Femur (tissue), 1 donor: Measurements from ENCODE around the gene DOCK4.

Source experiments
- DNase-seq: peaks from one replicate; pipeline ENCODE4 v3.0.0-alpha.2; 2017

DOCK4 gene

DNA sequence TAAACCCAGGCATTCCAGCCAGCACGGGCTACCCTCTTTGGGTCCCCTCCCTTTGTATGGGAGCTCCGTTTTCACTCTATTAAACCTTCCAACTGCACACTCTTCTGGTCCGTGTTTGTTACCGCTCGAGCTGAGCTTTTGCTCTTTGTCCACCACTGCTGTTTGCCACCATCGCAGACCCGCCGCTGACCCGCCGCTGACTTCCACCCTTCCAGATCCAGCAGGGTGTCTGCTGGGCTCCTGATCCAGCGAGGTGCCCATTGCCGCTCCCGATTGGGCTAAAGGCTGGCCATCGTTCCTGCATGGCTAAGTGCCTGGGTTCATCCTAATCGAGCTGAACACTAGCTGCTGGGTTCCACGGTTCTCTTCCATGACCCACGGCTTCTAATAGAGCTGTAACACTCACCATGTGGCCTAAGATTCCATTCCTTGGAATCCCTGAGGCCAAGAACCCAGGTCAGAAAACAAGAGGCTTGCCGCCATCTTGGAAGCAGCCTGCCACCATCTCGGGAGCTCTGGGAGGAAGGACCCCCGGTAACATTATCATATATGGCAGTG is 14.8 kb upstream of the DOCK4 start:
- no peak for DNase-seq

DNA sequence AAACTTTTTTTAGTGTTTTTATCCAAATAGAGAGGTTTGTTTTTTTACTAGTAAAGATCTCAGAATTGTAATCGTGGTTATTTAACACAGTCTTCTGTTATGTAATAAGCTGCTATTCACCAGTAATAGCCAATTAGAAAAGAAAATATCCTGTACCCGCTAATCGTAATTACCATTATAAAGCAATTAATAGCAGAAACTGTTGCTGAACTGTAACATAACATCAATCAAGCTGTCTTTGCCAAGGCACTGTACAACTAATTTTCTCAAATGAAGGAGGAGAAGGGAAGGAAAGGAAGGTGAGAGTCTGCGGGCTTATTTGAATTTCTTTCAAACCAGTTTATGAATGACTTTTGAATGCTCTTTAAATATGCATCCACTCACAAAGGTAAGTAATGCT is 9.6 kb upstream of the DOCK4 start:
- no peak for DNase-seq

DNA sequence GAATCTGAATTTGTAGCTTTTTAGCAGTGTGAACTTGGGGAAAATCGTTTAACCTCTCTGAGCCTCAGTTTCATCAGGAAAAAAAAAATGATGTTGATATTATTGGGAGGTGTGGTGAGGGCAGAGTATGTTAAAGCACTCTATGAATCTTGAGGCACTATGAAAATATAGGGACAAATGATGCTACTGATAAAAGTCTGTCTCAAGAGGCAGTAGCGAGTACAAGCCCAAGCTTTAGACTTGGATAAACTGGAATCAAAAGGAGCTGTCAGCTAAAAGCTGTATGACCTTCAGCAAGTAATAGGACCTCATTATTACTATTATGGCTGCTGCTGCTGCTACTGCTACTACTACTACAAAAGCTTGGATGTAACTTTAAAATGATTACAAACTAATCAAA is 8.7 kb upstream of the DOCK4 start:
- DNase-seq: no peak

DNA sequence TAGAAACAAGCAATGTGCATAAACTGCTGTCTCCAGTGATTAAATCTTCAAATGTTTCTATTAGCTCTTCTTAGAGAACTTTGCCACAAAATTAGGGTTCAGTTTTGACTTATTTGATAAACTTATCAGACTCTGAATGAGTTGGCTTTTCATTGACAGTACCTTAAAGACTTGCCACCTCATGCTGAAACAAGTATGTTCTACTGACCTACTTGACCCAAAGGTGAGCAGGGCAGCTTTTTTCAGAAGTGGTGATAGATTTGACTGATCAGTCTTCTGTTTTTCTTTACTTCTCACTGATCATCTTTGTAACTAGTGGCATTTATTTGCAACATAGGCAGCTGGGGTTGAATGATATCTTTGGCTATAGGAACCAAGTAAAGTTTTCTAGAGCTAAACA is 8.1 kb upstream of the DOCK4 start:
- no peak for DNase-seq

DNA sequence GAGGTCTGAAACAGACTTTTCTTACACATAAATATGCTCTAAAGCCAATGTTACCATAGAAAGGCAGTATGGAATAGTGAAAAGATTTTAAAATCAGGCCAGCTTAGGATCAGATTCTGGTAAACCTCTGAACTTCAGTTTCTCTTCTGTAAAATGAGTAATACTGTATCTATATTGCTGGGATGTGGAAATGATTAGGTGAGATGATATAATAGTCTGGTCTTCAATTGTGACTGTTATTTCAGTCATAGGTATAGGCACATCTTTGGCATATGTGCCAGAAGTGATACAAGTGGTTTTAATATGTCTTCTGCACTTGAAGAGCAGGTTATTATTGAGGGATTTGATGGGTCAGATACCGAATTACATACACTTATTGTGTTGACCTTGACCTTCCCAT is 7.5 kb upstream of the DOCK4 start:
- DNase-seq: no peak

DNA sequence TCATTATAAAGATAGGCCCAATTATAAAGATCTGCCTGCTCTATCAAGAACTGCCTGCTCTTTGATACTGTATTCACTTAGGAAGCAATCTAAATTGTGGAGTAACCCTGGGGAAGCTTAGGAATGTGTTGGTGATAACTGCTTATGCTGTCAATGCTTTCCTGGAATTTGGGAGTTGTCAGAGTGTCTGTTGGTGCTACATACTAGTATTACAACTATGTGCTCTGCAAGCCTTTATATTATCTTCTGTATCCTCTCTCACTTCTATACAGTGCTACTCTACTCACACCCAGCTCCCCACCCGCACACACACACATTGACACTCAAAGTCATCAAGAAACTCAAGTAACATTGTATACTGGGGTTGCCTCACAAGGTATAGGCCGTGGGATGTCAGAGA is 6.4 kb upstream of the DOCK4 start:
- no peak for DNase-seq

DNA sequence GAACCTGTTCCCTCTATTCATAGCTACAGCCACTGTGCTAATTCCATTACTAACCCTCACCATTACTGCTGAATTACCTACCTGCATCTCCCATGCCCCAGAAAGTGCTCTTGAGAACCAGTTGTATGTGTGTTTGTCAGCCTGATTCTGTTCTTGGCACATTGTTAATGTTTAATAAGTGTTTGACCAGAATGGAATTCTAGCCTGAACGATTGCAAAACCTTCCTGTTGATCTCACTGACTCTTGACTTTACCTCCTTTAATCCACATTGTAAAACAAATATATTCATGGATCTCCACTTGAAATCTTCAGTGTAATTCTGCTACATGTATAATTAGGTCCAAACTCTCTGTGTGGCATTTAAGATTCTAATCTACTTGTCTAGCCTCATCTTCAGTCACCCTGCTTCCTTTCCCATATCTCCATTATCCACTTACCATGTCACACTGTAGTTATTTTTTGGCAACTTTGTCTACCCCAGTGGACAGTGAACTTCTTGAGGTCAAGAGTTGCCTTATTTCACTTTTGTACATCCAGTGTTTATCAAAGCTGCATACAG is 5.2 kb upstream of the DOCK4 start:
- no peak for DNase-seq

DNA sequence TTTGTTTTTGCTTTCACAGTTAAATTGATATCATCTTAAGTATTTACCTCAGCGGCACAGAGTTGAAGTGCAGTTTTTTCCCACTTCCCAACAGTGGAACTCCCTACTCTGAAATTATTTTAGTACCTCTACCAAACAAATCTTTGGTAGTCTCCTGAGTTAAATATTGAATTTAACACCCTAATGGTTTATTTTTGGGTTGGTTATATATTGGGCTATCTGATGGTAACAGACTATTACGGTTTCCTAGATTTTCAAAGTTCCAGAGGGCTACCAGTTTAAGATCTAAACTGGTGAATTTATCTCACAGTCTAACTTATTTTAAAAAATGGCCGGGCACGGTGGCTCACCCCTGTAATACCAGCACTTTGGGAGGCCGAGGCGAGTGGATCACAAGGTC is 1.6 kb upstream of the DOCK4 start:
- DNase-seq: no peak

DNA sequence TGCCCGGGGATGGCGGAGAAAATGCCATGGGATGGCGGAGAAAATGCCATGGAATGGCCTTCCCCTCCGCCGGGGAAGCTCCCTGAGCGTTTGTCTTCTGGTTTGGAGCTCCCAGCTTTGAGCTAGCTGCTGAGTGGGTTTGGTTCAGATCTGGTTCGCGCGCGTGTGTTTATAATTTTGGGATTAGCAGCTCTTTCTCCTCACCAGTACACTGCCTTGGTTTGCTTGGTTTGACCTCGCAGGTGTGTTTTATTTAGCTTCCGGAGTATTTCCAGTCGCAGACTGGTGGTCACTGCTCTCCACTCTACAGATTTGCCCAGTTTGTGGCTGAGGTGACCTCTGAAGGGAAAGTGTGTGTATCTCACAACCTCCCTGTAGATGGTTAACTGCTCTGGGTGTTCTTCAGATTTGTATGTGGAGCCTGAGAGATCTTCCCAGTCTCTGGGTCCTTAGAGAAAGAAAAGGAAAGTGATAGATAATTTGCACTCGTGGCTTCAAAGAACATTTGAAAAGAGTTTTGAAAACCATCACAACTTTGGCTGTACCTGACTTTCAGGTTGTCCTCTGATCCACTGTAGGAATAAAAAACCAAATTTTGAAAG is 893 bp upstream of the DOCK4 start:
- no peak for DNase-seq

DNA sequence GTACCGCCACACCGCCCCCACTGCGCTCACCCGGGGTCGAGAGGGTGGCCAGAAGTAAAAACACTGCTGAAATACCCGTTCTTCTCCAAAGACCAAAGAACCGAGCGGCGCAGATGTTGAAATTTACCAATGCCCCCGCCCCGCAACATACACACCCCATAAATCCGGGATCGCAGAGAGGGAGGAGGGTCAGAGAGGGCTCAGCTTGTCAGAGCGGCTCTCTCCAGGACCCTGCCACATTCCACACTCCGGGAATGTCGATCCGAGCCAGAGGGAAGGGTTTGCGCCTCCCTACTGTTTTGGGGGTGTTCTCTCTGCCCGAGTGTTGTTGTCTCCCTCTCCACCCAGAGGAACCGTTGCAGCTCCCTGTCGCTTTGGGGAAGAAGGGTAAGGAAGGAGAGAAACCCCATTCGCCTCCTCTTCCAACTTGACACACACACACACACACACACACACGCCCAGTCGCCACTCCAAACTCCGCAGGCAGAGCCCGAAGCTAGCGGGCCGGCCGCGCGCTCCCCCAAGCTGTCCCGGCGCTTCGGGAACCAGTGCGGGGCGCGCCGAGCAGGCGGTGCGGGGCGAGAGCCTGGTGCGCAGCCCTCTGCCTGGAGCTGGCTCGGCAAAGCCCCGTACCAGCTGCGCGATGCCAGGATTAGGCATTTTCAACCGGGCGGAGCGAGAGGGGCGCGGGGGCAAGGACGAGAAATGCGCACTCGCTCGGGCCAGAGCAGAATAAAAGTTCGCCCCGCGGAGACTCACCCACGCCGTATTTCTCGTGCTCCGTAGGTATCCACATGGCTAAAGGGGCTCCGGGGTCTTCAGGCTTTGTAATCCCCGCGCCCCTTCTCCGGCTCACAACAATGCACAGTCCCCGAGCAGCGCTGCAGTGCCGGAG is 609 bp downstream of the DOCK4 start:
- DNase-seq: peak; percentile 76

DNA sequence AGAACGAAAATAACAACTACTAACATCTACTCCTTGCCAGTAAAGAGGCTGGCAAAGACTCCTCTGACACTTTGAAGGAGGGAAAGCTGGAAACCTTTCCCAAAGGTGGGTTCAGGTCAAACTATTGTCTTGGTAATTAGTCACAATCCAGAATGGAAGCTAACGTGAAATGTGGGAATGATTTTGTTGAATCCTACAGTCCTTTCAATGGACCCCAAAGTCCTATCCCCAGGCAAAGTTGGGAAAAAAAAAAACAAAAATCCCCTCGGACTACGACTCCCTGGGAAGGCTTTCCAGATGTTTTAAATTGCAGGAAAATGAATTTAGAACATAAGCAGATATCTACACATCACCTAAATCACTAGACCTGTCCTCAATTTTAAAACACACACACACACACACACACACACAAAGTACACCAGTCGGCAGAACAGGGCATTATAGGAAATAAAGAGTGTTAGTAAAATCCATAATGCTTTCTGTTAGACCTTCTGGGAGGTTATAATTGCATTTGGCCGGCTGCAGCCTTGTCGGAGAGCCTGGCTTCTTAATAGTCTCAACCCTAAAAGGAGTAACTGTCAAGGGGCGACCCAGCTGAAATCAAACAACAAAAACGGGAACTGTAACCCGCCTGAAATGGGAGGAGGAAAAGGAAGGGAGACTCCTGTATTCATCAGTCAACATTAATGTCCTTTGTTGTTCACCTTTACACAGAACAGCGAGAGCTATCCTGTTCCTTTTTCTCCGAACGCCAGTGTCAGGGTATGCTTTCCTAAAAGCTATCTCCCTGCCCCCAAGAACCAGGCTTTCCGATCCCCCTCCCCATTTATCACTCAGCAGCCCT is 1.5 kb downstream of the DOCK4 start:
- DNase-seq: no peak

DNA sequence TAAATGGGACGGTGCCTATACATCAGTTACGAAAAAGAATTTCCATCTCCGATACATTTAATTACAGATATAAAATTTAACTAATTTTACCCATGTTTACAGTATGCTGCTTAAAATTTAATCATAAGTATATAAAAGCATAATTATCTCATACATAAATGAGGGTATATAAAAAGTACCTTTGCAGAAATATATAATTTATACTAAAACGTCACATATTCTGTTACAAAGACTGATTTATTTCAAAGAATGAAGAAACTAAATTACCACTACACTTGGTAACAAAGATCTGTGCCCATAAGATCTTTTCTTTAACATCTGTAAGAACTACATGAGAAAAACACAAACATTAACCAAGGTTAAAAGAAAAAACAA is 2.8 kb downstream of the DOCK4 start:
- no peak for DNase-seq

DNA sequence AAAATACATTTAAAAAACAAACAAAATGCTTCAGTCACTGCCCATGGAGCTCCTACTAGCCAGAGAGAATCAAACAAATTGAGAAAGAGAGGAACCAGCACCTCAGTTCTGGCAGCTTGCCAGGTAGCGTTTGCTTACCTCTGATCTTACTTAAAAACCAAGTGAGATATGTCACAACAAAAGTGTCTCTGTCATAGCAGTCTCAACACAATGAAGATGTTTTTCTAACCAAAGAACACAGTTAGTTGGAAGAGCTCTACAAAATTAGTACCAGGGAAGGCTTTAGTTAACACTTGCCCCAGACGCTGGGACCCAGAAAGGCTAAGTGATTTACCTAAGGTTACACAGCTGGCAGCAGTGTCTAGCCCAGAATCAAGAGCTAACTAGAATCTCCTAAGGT is 3.4 kb downstream of the DOCK4 start:
- no peak for DNase-seq

DNA sequence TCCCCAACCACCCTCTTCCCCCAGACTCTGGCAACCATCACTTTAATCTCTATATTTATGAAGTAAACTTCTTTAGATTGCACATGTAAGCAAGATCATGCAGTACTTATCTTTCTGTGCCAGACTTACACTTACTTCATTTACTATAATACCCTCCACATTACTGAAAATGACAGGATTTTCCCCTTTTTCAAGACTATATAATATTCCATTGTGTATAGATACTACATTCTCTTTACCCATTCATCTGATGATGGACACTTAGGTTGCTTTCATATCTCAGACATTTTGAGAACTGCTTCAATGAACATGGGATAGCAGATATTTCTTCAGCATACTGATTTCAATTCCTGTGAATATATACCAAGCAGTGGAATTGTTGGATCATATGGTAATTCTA is 4.4 kb downstream of the DOCK4 start:
- DNase-seq: no peak

DNA sequence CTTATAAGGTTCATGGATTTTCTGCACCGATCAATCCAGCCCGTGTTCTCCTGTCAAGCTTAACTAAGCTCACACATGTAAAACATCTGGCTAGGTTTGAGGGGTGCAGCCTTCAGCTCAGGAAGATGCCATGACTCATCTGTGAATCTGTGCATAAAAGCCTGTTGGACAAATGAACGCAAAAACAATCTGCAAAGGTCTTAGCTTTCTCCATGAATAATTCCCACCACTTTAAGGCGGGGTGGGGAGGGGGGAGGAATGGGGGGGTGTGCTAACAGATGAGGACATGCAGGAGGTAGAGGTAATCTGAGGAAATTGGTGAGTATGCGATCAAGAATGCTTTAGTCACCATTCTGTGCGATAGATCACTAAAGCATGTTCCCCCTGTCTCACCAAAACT is 4.8 kb downstream of the DOCK4 start:
- DNase-seq: no peak

DNA sequence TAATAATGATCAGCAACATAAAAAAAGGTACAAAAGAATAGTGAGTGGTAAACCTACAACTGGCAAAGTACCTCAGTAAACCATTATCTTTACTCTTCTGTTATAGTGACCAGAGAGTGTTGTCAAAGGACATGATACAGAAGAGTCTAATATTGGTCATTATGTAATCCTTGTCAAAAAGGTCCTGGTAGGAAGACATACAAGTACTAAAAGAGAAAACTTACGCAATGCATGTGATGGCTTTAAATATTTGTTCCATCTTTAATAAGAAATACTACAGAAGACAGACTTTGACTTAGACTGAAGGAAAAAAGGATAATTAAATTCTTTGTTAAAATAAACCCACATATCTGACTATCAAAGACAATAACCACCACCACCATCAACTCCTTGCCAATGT is 6.5 kb downstream of the DOCK4 start:
- DNase-seq: no peak

DNA sequence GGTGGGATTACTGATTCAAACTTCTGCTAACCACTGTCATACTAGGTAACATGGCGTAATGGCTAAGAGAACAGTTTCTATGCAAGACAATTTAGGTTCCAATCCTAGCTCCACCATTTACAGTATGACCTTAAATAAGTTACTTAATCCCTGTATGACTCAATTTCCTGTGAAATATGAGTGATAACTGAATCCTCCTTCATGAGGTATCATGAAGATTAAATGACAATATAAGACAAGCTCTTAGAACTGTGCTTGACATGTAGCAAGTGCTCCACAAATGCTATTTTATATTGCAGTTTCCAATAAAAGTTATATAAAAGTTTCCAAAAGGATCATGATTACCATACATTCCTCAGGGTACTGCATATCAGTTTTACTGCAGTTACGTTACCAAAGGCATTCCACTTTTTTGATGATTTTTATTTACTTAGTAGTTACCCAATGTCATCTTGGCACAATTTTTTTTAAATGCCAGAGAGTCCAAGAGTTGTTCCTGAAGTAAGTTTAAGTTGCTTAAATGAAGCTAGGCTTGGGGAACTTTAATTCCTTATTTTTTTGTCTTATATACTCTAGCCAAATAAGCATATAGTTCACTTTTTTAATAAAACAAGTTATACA is 7.1 kb downstream of the DOCK4 start:
- DNase-seq: no peak

DNA sequence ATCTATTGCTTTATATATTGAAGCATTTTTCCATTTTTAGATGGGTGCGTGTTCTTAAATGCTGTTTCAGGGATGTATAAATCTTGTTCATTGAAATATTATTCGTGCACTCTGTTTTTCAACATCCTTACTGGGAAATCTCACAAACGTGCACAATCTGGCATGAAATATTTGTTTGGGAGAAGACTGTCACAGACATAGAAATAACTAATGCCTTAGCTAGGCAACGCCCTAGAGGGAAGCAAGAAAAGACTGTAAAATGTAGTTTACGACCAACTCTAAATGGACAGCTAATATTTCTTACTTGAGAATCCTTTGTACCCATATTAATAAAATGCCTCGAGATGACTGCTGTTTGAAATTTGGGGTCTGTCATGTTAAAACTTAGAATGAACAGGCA is 8.9 kb downstream of the DOCK4 start:
- no peak for DNase-seq

DNA sequence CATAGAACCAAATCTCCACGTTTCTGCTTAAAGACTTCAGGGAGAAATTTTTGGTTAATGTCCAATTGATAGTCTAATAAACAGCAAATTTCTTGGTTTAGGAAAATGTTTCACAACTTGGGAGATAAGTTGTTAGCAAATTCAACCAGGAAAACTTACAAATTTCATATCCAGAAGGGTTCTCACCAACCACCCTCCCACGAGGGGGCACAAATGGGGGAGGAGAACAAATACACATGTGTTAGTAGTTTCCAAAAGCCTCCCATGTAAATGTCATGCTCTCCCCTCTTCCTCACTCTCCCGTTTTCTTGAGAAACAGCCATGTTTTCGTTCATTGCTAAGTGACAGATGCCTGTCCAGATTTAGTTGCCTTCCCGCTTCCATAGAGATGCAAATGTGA is 10.5 kb downstream of the DOCK4 start:
- no peak for DNase-seq

DNA sequence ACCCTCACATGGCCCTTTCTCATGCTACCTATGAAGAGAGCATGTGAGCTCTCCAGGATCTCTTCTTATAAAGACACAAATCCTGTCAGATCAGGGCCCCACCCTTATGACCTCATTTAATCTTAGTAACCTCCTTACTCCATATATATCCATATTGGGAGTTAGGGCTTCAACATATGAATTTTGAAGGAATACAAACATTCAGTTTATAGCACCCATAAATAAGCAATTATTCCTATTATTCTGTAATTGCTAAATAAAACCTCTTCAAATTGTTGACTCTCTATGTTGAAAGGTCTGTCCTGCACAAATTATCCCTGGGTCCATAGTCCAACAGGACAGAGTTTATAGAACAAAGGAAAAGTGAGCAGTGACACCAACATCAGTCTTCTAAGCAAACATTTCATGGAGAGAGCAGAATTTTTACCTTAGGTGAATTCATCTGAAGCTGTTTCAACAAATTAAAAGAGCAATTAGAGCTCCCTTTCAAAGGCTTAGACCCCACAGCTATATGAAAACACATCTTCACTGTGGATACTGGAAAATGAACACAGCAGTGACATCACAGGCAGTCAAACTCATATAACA is 12.2 kb downstream of the DOCK4 start:
- DNase-seq: no peak

DNA sequence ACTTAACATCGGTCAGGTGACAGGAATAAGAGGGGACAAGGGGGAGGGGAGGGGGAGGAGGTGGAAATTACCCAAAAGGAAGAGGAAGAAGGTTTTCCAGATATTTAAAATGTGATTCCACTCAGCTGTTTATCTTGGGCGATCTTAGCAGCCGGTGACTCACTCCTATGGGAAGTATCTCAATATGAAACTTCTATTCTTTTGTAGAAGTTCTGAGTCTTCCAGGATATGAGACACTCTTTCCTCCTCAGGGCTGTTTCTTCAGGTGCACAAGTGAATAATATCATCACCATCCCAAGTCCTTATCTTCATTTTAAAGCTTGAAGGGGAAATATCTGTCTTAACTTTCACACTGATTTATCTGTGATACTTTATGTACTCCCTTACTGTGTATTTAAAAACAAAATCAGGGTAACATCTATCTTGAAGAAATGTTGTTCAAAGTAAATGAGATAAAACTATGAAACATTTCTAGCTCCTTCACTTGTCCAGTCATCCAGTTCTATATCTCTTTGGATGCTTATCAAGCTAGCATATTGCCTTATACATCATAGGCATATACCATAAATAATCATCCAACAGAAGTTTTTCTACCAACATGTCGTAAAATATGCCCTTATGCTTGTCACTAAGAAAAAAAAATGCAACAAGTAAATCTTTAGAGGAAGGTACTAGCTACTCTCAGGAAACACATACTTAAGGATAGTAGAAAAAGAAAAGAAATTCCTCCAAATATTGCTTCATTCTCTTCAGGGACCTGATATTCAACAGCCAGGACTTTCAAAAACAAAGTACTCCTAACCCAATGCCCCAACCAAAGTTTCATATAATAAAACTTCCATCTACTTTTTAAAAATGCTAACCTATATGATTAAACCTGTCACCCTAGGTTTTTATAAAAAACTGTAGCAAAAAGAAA is 13.7 kb downstream of the DOCK4 start:
- DNase-seq: no peak
